B cell (primary cell): ENCODE data around the gene ATPAF1. TPM values are rescaled to one million over a fixed set of nuclear protein-coding genes. Genes with fewer than 3 reads are reported as not detected.
A peak's percentile ranks its signal among the peaks of the same experiment; 100 is the strongest.

Experiments used
- ATAC-seq: fragments of 200-7000 bp; cut with Tn5 transposase; one replicate; pipeline ENCODE4 v1.10.0; 2021; ENCODE audit warnings: low read depth, mild to moderate bottlenecking, moderate number of reproducible peaks, moderate library complexity
- CTCF ChIA-PET: fragments of 350-600 bp; sonication (Branson Sonifier 250); formaldehyde crosslinking; loops from one replicate; lab custom pipeline; 2021; ENCODE audit warnings: antibody characterized with exemption, inconsistent platforms; lab: Charles Lee
- POLR2A ChIA-PET: fragments of 350-600 bp; sonication (Branson Sonifier 250); formaldehyde crosslinking; loops from one replicate; lab custom pipeline; 2021; ENCODE audit warnings: antibody characterized with exemption; lab: Charles Lee
- DNase-seq: peaks from one replicate; pipeline ENCODE4 v3.0.0; 2013
- H2AFZ ChIP-seq: 2 replicates; pipeline ENCODE4 v1.6.1; 2012; ENCODE audit warnings: mild to moderate bottlenecking, low read depth, low read length; ENCODE audit not compliant: insufficient read depth, poor library complexity, severe bottlenecking
- H3K27ac ChIP-seq, 2 donors: 1 replicate in 1 of 2; 2 replicates in 1 of 2; pipeline ENCODE4 v1.5.1; 2012 to 2013; ENCODE audit warnings: low read length in 2 of 2, mild to moderate bottlenecking in 2 of 2, moderate library complexity in 1 of 2
- H3K27me3 ChIP-seq, 4 experiments: fragments of 200-600 bp in 1 of 4; sonication (generic) in 1 of 4; replicated peaks in 1 of 4; 1 replicate in 2 of 4; 2 replicates in 2 of 4; pipeline versions ENCODE4 v1.6.1 to v1.7.0; 2013 to 2016; ENCODE audit warnings: low read length in 3 of 4, mild to moderate bottlenecking in 2 of 4, mixed read lengths in 1 of 4, moderate library complexity in 1 of 4; ENCODE audit not compliant: insufficient read depth in 4 of 4, control insufficient read depth in 3 of 4; ENCODE audit errors: control extremely low read depth in 1 of 4
- H3K36me3 ChIP-seq, 2 experiments: replicated peaks in 1 of 2; 1 replicate in 1 of 2; 2 replicates in 1 of 2; pipeline versions ENCODE4 v1.6.1 to v1.7.1; 2013; ENCODE audit warnings: low read length in 1 of 2; ENCODE audit not compliant: insufficient read depth in 2 of 2, control insufficient read depth in 1 of 2; ENCODE audit errors: control extremely low read depth in 1 of 2, extremely low read depth in 1 of 2
- H3K4me1 ChIP-seq, 2 donors: fragments of 200-600 bp in 1 of 2; sonication (generic) in 1 of 2; 1 replicate in 1 of 2; 2 replicates in 1 of 2; pipeline versions ENCODE4 v1.5.1 to v1.6.1; 2013 to 2017; ENCODE audit warnings: low read length in 2 of 2; ENCODE audit not compliant: control insufficient read depth in 2 of 2, insufficient read depth in 2 of 2
- H3K4me2 ChIP-seq: replicated peaks from 2 replicates; pipeline ENCODE3; 2012; ENCODE audit warnings: mild to moderate bottlenecking, low read depth, low read length; ENCODE audit not compliant: poor library complexity, severe bottlenecking
- H3K4me3 ChIP-seq, 5 experiments: fragments of 200-600 bp in 1 of 5; sonication (generic) in 1 of 5; 1 replicate in 3 of 5; 2 replicates in 2 of 5; pipeline versions ENCODE4 v1.5.1 to v1.7.0; 2011 to 2016; ENCODE audit warnings: low read length in 4 of 5, mild to moderate bottlenecking in 4 of 5, low read depth in 2 of 5, control low read depth in 1 of 5, moderate library complexity in 1 of 5; ENCODE audit not compliant: insufficient read depth in 1 of 5; ENCODE audit errors: control extremely low read depth in 1 of 5, extremely low read depth in 1 of 5
- H3K79me2 ChIP-seq: fragments of 200-600 bp; sonication (generic); one replicate; pipeline ENCODE4 v1.6.0; 2016; ENCODE audit warnings: low read length; ENCODE audit not compliant: control insufficient read depth, insufficient read depth
- H3K9ac ChIP-seq: fragments of 200-600 bp; sonication (generic); 2 replicates; pipeline ENCODE4 v1.6.1; 2017; ENCODE audit warnings: mild to moderate bottlenecking, low read length, moderate library complexity
- H3K9me3 ChIP-seq, 3 donors: one replicate each; pipeline versions ENCODE4 v1.6.1 to v1.7.1; 2013; ENCODE audit warnings: low read length in 2 of 3; ENCODE audit not compliant: control insufficient read depth in 2 of 3, insufficient read depth in 1 of 3; ENCODE audit errors: control extremely low read depth in 1 of 3
- H4K20me1 ChIP-seq: 2 replicates; pipeline ENCODE4 v1.6.0; 2012; ENCODE audit warnings: mild to moderate bottlenecking, low read length; ENCODE audit not compliant: insufficient read depth, control insufficient read depth, poor library complexity, severe bottlenecking
- H3K27ac Mint-ChIP-seq: one replicate; pipeline ENCODE4 v1.8.0; 2021; ENCODE audit warnings: mixed read lengths
- H3K27me3 Mint-ChIP-seq: one replicate; pipeline ENCODE4 v1.8.0; 2021; ENCODE audit warnings: mixed read lengths
- H3K4me1 Mint-ChIP-seq: one replicate; pipeline ENCODE4 v1.8.0; 2021; ENCODE audit warnings: mixed read lengths
- H3K4me3 Mint-ChIP-seq: one replicate; pipeline ENCODE4 v1.8.0; 2021; ENCODE audit warnings: mixed read lengths
- H3K9me3 Mint-ChIP-seq: one replicate; pipeline ENCODE4 v1.8.0; 2022; ENCODE audit warnings: mixed read lengths; ENCODE audit not compliant: insufficient read depth
- CTCF ChIP-seq: fragments of 200-600 bp; IDR thresholded peaks from one replicate; pipeline ENCODE4 v1.8.0; 2022; ENCODE audit warnings: antibody characterized with exemption, mild to moderate bottlenecking
- EZH2 ChIP-seq: IDR thresholded peaks from 2 replicates; pipeline ENCODE4 v1.6.1; 2012; ENCODE audit warnings: borderline replicate concordance, low read depth, mild to moderate bottlenecking, moderate library complexity, low read length; ENCODE audit not compliant: insufficient read depth, poor library complexity, severe bottlenecking
- WGBS: methylation state at CpG from one replicate; pipeline ENCODE4 v1.1.5; 2013; ENCODE audit warnings: missing lambda C conversion rate; ENCODE audit not compliant: insufficient coverage; 5-methylcytosine and 5-hydroxymethylcytosine counted together
- intact Hi-C: fragments of 100-400 bp; cut with micrococcal nuclease; formaldehyde crosslinking; loops from one replicate; pipeline ENCODE4 v1.10.0; 2022
- polyA plus RNA-seq: library from polyadenylated mRNA; depleted of rRNA; stranded (reverse); fragments of >200 nt; gene quantifications from 2 replicates; pipeline ENCODE4 v1.2.3, GENCODE V29; 2012
- total RNA-seq, 2 donors: library from RNA; stranded (reverse); fragments of 120-200 nt in 1 of 2; gene quantifications; 1 replicate in 1 of 2; 2 replicates in 1 of 2; pipeline versions ENCODE4 v1.2.3 to v1.2.4, GENCODE V29; 2013 to 2022

The ATPAF1 gene
- total and polyA plus RNA-seq, 2 donors (not counting 1 experiment from before 2014, with no cell fraction given), result 18.3 to 22.0 TPM

- peak overlapping the region in 4 of 5 experiments; percentile 84 to 95 (median 91) for H3K4me3 ChIP-seq
- H3K9ac ChIP-seq, result peak overlapping the region; percentile 97
- Mint-ChIP-seq H3K27ac (peak overlapping the region; percentile 83), H3K9me3 (no peaks in the 10 kb centered on the region), H3K4me3 (peak overlapping the region; percentile 89), H3K4me1 (peaks cover 40% of the 10 kb centered on the region), H3K27me3 (no peaks in the 10 kb centered on the region)
- peaks cover 38% of the 10 kb centered on the region for H3K79me2 ChIP-seq
- TF ChIP-seq EZH2, result no peak
- TF ChIP-seq CTCF, result no peak
- H3K27me3 ChIP-seq, result no peaks in the 10 kb centered on the region
- peaks cover 5 to 36% of the 10 kb centered on the region in 2 experiments for H3K36me3 ChIP-seq
- DNase-seq (no peak), ATAC-seq (no peak)
- intact Hi-C loops, result loop anchor here (5.0 to 10.0 kb wide), 4 partner anchors 415 to 1030 kb away; partner anchors contain the start of genes CMPK1, GPBP1L1, LRRC41 and RAD54L
- POLR2A ChIA-PET, result no interaction called here
- peaks cover 34% of the 10 kb centered on the region for H4K20me1 ChIP-seq
- CTCF ChIA-PET, result interaction anchor here (0.7 to 2.2 kb wide), 2 partner anchors 10 to 114 kb away, joined by 3 to 5 read pairs; partner anchors contain the start of gene MKNK1
- peaks cover 24 to 25% of the 10 kb centered on the region in 2 donors for H3K4me1 ChIP-seq
- peak overlapping the region in 1 of 2 donors; percentile 89 for H3K27ac ChIP-seq
- peak overlapping the region; percentile 91 for H3K4me2 ChIP-seq
- H3K9me3 ChIP-seq, result no peaks in the 10 kb centered on the region
- H2AFZ ChIP-seq, result no peak overlapping the region
- 81% methylated on average over 8 of the region's 9 CpGs for WGBS
These were observed 49.5 kb upstream of the ATPAF1 start for GRCh38 chr1:46717654-46718053.

DNA sequence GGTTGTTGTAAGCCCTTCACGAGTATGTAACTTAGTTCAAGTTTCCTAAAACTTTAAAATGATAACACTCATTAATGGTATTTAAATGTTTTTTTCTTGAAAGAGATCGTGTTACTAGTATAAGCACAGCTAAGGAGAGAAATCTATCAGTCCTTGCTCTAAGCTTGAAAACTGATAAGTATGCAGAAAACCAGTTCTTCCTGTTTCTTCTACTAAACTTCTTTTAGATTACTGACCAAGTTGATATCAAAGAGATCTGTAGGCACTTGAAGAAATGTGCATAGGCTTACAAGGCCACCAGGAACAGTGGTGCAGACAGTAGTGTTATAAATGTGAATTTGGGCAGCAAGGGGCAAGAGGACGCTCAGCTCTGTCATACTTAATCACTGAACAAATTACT lies 46.8 kb upstream of the ATPAF1 start:
- CTCF ChIA-PET, result interaction anchor here (2.9 kb wide), 1 partner anchor 10 kb away, joined by 19 read pairs; no protein-coding TSS in a partner anchor
- no peak overlapping the region for H3K27ac ChIP-seq
- peaks cover 47% of the 10 kb centered on the region for H4K20me1 ChIP-seq

More for the DNA sequence above, 46.8 kb upstream of the ATPAF1 start:
- Histone ChIP-seq H3K4me3 (no peak overlapping the region), H3K27me3 (no peaks in the 10 kb centered on the region), H3K36me3 (peaks cover 12 to 54% of the 10 kb centered on the region in 2 experiments), H3K9me3 (no peaks in the 10 kb centered on the region), H3K9ac (no peak overlapping the region), H3K4me1 (peaks cover 24 to 25% of the 10 kb centered on the region in 2 donors), H2AFZ (no peak overlapping the region), H3K79me2 (peaks cover 60% of the 10 kb centered on the region), H3K4me2 (no peak overlapping the region)
- Mint-ChIP-seq H3K4me3 (no peak overlapping the region), H3K27me3 (no peaks in the 10 kb centered on the region), H3K4me1 (peaks cover 40% of the 10 kb centered on the region), H3K27ac (no peak overlapping the region), H3K9me3 (no peaks in the 10 kb centered on the region)
- WGBS, result no CpG with 5 or more reads among the region's 3 CpGs
- ATAC-seq (no peak), DNase-seq (no peak)
- TF ChIP-seq CTCF (no peak), EZH2 (no peak)
- intact Hi-C loops, result loop anchor here (5.0 to 10.0 kb wide), 4 partner anchors 413 to 1028 kb away; partner anchors contain the start of genes CMPK1, GPBP1L1, LRRC41 and RAD54L
- POLR2A ChIA-PET, result no interaction called here
